ENCODE measurements around the gene TROAP.

The TROAP gene

DNA sequence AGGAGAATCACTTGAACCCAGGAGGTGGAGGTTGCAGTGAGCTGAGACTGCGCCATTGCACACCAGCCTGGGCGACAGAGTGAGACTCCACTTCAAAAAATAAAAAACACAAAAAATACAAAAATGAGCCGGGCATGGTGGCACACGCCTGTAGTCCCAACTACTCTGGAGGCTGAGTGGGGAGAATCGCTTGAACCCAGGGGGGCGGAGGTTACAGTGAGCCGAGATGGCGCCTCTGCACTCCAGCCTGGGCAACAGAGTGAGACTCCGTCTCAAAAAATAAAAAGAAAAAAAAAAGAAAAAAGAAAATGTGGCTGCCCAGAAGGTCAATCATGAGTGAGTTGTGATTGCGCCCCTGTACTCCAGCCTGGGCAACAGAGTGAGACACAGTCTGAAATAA is 32.9 kb downstream of the TROAP start:
- Mint-ChIP-seq H3K9me3 (no peaks in the 10 kb centered on the region), H3K27ac (no peak overlapping the region), H3K4me1 (ENCODE audit: low read depth) (peaks cover 3% of the 10 kb centered on the region), H3K27me3 (ENCODE audit: low read depth) (peaks cover 53% of the 10 kb centered on the region), H3K36me3 (ENCODE audit: low read depth) (no peaks in the 10 kb centered on the region), H3K4me3 (no peak overlapping the region)

DNA sequence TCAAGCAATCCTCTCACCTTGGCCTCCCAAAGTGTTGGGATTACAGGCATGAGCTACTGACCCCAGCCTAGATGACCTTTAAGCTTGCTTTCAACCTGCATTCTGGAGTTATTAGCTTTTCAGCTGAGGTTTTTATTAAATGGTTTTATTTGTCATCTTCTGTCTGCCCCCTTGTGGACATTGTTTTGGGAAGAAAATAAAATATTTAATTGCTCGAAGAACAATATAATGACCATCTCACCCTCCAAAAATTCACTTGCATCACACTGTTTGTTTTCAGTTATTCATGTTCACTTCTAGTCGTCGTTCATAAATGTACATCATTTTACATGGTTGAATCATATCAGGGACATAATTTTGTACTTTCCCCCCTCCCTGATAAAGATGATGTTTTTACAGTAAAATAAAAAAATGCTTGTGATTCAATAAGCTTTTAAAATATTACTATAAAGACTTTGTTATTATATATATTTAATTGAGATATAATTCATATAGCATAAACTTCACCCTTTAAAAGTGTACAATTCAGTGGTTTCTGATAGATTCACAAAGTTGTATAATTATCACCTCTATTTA is 34.1 kb downstream of the TROAP start:
- Mint-ChIP-seq H3K9me3 (no peaks in the 10 kb centered on the region), H3K27me3 (ENCODE audit: low read depth) (peaks cover 43% of the 10 kb centered on the region), H3K36me3 (ENCODE audit: low read depth) (no peaks in the 10 kb centered on the region), H3K4me1 (ENCODE audit: low read depth) (peaks cover 3% of the 10 kb centered on the region), H3K27ac (no peak overlapping the region), H3K4me3 (no peak overlapping the region)

DNA sequence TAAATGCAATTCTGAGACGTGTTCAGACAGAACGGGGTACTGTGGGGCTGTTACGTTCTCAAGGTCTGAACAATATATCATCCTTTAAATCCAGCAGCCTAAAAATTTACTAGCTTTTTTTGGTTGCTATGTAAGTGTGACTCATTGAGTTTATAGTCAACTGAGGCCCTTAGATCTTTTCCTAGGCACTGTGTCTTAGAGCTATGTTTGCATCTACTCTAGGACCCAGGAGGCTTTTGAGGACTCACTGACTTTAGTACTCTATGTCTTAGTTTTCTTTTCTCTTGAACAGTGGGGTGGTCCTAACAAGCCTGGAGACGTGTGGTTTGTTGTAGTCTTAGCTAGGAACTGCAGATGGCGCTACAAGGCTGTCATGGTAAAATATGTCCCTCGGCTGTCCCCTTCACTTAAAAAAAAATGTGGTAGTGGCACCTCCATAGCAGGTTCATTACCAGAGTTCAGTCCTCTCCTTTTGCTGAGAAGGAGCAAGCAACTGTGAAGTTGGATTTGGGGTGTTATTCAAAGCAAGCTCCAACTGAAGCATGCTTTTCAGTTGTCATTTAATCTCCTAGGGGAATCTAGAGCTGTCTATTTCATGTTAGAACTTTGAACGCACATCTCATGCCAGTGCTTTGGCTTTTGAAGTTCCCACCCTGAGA is 35.6 kb downstream of the TROAP start:
- no peaks in the 10 kb centered on the region for H3K9me3 Mint-ChIP-seq
- H3K36me3 Mint-ChIP-seq (ENCODE audit: low read depth), result no peaks in the 10 kb centered on the region
- H3K27me3 Mint-ChIP-seq (ENCODE audit: low read depth), result peaks cover 33% of the 10 kb centered on the region
- H3K4me1 Mint-ChIP-seq (ENCODE audit: low read depth), result peaks cover 3% of the 10 kb centered on the region
- H3K4me3 Mint-ChIP-seq, result no peak overlapping the region
- H3K27ac Mint-ChIP-seq, result no peak overlapping the region

DNA sequence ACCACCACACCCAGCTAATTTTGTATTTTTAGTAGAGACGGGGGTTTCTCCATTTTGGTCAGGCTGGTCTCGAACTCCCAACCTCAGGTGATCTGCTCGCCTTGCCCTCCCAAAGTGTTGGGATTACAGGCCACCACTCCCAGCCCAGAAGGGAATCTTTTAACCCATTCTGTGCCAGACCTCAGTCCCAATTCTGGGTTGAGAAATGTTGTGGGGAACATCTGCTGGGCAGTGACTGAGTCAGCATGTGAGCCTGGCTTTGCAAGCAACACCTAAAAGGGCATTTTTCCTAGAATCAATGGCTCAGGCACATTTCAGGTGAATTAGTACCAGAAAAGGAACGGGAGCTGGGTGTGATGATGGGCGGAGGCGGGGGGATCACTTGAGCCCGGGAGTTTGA is 36.6 kb downstream of the TROAP start:
- H3K9me3 Mint-ChIP-seq, result no peaks in the 10 kb centered on the region
- H3K4me1 Mint-ChIP-seq (ENCODE audit: low read depth), result peaks cover 3% of the 10 kb centered on the region
- H3K27me3 Mint-ChIP-seq (ENCODE audit: low read depth), result peaks cover 27% of the 10 kb centered on the region
- H3K36me3 Mint-ChIP-seq (ENCODE audit: low read depth), result no peaks in the 10 kb centered on the region
- H3K4me3 Mint-ChIP-seq, result no peak overlapping the region
- no peak overlapping the region for H3K27ac Mint-ChIP-seq

DNA sequence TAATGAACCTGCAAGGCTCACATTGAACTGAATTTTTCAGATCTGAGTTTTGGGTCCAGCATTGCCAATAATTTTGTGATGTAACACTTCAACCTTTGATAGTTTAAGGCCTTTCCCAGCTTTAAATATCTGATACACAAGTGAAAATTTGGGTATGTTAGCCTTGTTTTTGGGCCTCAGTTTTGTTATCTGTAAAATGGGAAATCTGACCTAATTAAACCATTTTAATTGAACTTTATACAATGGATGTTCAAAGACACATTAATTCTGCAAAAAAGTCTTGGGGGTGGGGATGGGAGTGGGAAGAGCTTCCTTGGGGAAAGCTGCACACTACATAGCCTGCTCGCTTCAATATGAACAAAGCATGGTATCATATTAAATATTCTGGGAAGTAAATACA is 39.0 kb downstream of the TROAP start:
- Mint-ChIP-seq H3K4me1 (ENCODE audit: low read depth) (peaks cover 11% of the 10 kb centered on the region), H3K4me3 (no peak overlapping the region), H3K36me3 (ENCODE audit: low read depth) (no peaks in the 10 kb centered on the region), H3K27me3 (ENCODE audit: low read depth) (peaks cover 16% of the 10 kb centered on the region), H3K27ac (no peak overlapping the region), H3K9me3 (no peaks in the 10 kb centered on the region)

DNA sequence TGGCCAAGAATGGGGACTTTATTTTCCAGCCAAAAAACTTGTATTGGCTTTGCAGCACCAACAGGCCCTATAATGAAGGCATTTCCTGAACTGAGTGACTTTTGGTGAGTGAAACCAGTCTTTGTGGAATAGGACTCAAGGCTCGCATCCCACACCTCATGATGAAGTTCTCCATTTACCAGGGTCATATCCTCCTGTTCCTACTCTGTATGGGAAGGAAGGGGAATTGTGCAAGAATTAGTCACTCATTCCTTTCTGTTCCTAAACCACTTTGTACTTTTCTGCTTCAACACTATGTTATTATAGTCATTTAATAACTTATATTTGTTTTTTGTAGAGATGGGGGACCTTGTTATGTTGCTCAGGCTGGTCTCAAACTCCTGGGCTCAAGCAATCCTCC is 41.9 kb downstream of the TROAP start:
- H3K36me3 Mint-ChIP-seq (ENCODE audit: low read depth), result no peaks in the 10 kb centered on the region
- no peak overlapping the region for H3K27ac Mint-ChIP-seq
- no peaks in the 10 kb centered on the region for H3K9me3 Mint-ChIP-seq
- no peak overlapping the region for H3K4me3 Mint-ChIP-seq
- H3K27me3 Mint-ChIP-seq (ENCODE audit: low read depth), result no peaks in the 10 kb centered on the region
- peaks cover 25% of the 10 kb centered on the region for H3K4me1 Mint-ChIP-seq (ENCODE audit: low read depth)

DNA sequence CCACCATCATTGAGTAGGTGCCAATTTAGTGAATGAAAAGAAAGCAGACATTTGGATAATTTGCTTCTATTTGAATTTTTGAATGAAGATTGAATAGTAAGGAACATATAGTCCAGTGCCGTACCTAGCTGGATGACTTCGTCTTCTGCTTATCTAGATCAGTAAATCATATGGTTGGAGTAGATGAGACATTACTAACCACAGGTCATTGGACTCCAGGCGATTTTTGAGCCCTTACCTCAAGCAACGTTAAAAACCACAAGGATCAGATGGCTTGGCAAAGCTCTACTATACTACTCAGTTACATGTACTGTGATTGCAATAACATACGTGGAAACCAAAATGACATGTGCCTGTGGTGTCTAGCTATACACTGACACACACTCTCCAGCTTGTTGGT is 42.5 kb downstream of the TROAP start:
- H3K27ac Mint-ChIP-seq, result no peak overlapping the region
- H3K9me3 Mint-ChIP-seq, result no peaks in the 10 kb centered on the region
- H3K4me1 Mint-ChIP-seq (ENCODE audit: low read depth), result peaks cover 28% of the 10 kb centered on the region
- no peaks in the 10 kb centered on the region for H3K27me3 Mint-ChIP-seq (ENCODE audit: low read depth)
- H3K4me3 Mint-ChIP-seq, result peak overlapping the region; percentile 22
- H3K36me3 Mint-ChIP-seq (ENCODE audit: low read depth), result no peaks in the 10 kb centered on the region

DNA sequence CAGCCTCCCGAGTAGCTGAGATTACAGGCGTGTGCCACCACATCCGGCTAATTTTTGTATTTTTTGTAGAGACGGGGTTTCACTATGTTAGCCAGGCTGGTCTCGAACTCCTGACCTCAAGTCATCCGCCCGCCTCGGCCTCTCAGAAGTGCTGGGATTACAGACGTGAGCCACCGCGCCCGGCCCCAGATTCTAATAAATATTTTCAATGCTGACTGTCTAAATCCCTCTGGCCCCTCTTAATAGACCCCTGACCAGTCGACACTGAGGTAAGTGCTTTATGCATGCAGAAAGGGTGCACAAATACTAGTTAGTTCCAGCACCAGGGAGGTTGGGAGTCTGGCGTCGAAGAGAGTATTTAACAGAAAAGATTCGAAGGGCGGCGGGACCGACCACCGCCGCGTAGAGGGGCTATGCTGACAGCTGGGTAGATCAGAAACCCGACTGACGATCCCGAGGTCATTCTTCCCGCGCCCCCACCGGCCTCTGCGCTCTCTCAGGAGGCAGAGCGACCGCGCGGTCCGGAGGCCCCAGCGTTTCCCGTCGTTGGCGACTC is 43.1 kb downstream of the TROAP start:
- no peaks in the 10 kb centered on the region for H3K9me3 Mint-ChIP-seq
- H3K27ac Mint-ChIP-seq, result peak overlapping the region; percentile 92
- peak overlapping the region; percentile 81 for H3K4me3 Mint-ChIP-seq
- peaks cover 2% of the 10 kb centered on the region for H3K36me3 Mint-ChIP-seq (ENCODE audit: low read depth)
- H3K27me3 Mint-ChIP-seq (ENCODE audit: low read depth), result no peaks in the 10 kb centered on the region
- peaks cover 28% of the 10 kb centered on the region for H3K4me1 Mint-ChIP-seq (ENCODE audit: low read depth)

DNA sequence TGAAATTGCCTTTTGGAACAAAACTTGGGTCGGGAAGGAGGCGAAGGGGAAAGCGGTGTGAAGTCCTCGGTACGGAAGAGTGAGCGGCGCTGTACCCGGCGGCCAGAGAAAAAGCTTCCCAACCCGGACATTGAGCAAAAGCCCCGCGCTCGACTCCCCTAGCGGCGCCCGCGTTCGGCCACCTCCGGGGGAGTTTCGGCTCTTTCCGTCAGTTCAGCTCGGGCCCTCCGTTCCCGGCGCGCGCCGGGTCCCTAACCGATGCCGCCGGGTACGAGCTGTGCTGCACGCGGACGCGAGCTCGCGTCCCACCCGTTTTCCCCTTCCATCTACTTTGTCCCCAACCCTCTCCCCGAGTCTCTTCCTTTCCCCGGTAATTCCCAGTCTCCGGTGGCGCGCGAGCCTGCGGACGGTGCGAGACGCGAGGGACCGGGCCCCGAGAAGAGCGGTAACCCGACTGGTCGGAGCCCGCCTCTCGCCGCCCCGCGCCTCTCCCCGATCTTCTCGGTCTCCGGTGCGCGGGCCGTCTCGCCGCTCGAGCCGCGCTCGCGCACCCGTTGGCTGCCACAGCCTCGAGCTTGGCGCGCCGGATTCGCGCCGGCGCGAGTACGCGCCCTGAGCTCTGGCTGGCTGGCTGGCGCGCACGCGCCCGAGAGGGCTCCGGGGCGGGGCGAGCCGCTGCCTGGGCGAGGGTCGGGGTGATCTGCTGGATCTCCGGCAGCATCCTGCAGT is 43.8 kb downstream of the TROAP start:
- Mint-ChIP-seq H3K27ac (peak overlapping the region; percentile 92), H3K27me3 (ENCODE audit: low read depth) (no peaks in the 10 kb centered on the region), H3K9me3 (no peaks in the 10 kb centered on the region)

DNA sequence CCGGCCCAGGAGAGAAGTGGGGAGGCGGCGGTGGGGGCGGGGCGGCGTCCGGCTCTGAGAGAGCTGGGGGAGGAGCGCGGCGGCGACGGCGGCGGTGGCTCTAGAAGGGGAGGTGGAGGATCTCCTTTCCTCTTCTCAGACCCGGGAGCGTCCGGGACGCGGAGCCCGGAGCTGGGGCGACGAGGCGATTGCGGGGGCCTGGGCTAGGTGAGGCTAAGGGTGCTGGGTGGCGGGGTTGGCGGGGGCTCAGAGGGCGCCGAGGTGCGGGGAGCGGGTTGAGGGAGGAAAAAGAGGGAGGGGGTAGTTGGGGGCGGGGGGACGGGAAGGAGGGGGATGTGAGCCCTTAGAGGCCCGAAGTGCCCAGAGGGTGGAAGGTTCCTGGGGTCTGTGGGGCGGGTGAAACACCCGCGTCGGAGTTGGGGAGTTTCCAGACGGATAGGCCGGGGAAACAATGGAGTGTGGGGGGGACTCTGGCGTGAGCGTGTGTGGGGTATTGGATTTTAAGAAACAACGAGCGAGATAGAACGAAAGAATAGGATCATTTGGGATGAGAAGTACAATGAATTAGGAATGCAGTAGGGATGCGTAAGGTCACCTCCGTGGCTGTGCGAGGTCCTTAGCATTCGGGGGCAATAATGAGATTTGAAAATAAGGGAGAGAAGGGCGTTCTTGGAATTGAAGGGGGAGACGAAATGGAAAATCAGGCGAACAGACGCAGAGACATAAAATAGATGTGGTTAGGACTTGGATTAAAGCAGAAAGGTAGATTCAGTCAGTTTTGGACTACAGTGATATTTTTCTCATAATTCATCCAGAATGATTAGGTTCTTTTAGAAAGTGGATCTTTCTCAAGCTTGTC is 44.6 kb downstream of the TROAP start, which contains the start of gene SPATS2:
TSS of gene SPATS2 (plus strand) at position 82 of the 859 bp plus-strand sequence. CDS start 93,551 bp downstream, outside the sequence.
- Mint-ChIP-seq H3K36me3 (ENCODE audit: low read depth) (peaks cover 3% of the 10 kb centered on the region), H3K9me3 (no peaks in the 10 kb centered on the region)

More for the DNA sequence above, 43.8 kb downstream of the TROAP start:
- Mint-ChIP-seq H3K4me3 (peak overlapping the region; percentile 81), H3K36me3 (ENCODE audit: low read depth) (peaks cover 3% of the 10 kb centered on the region), H3K4me1 (ENCODE audit: low read depth) (peaks cover 31% of the 10 kb centered on the region)

DNA sequence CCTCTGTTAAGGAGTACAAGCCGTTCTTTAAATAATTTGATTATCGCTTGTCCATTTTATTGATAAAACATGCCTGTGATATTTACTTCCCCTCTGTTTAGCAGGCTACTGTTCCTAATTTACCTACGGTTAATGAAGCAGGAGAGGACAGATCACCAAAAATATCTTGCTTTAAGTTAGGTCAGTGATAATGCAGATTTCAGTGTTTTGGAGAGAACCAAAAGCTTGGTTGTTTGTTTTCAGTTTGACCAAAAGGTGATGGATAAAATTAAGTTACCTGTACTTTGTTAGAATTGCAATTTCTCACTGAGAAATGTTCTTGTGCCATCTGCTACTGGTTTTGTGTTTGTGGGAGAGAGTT is 45.2 kb downstream of the TROAP start:
- peak overlapping the region; percentile 81 for H3K4me3 Mint-ChIP-seq
- H3K27me3 Mint-ChIP-seq (ENCODE audit: low read depth), result no peaks in the 10 kb centered on the region
- H3K9me3 Mint-ChIP-seq, result no peaks in the 10 kb centered on the region
- peaks cover 3% of the 10 kb centered on the region for H3K36me3 Mint-ChIP-seq (ENCODE audit: low read depth)
- peaks cover 33% of the 10 kb centered on the region for H3K4me1 Mint-ChIP-seq (ENCODE audit: low read depth)
- peak overlapping the region; percentile 63 for H3K27ac Mint-ChIP-seq

More for the DNA sequence above, 44.6 kb downstream of the TROAP start, which contains the start of gene SPATS2:
- Mint-ChIP-seq H3K27ac (peak within 1 kb of the TSS; percentile 92), H3K4me1 (ENCODE audit: low read depth) (peaks cover 32% of the 10 kb centered on the region), H3K4me3 (peak within 1 kb of the TSS; percentile 81), H3K27me3 (ENCODE audit: low read depth) (no peaks in the 10 kb centered on the region)

DNA sequence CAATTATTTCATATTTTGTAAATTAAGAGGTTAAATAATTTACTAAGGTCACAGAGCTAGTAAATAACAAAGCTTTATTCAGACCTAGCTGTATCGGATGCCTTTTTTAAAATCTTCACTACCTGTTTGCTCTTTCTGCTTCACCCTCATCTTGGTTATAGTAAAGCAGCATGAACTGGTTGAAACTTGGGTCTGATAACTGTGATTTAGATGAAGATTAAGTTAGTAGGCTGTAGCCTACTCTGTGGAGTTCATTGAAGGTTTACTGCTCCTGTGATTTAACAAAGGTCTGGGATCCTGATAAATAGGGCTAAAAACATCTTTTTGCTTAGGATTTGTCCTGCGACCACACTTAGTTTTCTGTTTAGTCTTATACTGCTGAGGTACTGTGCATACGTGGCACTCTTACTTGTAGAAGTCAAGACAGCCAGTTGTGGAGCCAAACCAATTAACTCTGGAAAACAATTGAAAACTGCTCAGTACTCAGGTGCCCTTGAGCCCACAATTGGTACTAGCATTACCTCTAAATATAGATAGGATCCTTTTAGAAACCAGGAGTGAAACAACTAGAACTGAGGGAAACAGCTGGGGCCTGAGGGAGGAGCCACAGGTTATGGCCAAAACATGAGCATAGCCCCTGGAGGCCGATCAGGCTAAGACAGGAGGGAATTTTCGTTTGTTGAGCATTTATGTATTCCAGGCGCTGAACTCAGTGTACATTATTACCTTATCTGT is 46.5 kb downstream of the TROAP start:
- H3K36me3 Mint-ChIP-seq (ENCODE audit: low read depth), result peaks cover 3% of the 10 kb centered on the region
- peak overlapping the region; percentile 9 for H3K4me3 Mint-ChIP-seq
- peaks cover 33% of the 10 kb centered on the region for H3K4me1 Mint-ChIP-seq (ENCODE audit: low read depth)
- H3K9me3 Mint-ChIP-seq, result no peaks in the 10 kb centered on the region
- H3K27ac Mint-ChIP-seq, result no peak overlapping the region
- H3K27me3 Mint-ChIP-seq (ENCODE audit: low read depth), result no peaks in the 10 kb centered on the region

DNA sequence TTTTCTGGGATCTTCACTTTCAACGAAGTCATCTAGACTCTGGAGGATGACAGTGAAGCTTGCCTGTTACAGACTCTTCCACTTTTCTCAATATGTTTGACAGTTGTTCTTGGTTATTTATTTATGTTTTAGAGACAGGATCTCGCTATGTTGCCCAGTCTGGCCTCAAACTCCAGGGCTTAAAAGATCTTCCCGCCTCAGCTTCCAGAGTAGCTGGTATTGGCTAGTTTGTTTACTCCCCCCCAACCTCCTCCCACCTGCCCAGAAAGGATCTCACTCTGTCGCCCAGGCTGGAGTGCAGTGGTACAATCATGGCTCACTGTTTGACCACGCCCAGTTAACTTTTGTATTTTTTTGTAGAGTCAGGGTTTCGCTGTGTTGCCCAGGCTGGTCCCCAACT is 47.5 kb downstream of the TROAP start:
- no peaks in the 10 kb centered on the region for H3K27me3 Mint-ChIP-seq (ENCODE audit: low read depth)
- H3K9me3 Mint-ChIP-seq, result no peaks in the 10 kb centered on the region
- H3K36me3 Mint-ChIP-seq (ENCODE audit: low read depth), result peaks cover 3% of the 10 kb centered on the region
- H3K27ac Mint-ChIP-seq, result no peak overlapping the region
- no peak overlapping the region for H3K4me3 Mint-ChIP-seq
- peaks cover 36% of the 10 kb centered on the region for H3K4me1 Mint-ChIP-seq (ENCODE audit: low read depth)

Data from T-helper 1 cell treated with Interleukin-12 subunit alpha and Interleukin-12 subunit beta and Interleukin-4 antibody, amounts not matched to agents 30 μg/mL and 1 μg/mL, for 36 hours (primary cell).